ENCODE data around the gene EFCAB5.
A peak's percentile ranks its signal among the peaks of the same experiment; 100 is the strongest.
"Not testable (repeated sequence)": the region's sequence is repeated elsewhere in the genome, so short reads cannot be mapped to it uniquely, and the experiment has no call there.

Gene EFCAB5

DNA sequence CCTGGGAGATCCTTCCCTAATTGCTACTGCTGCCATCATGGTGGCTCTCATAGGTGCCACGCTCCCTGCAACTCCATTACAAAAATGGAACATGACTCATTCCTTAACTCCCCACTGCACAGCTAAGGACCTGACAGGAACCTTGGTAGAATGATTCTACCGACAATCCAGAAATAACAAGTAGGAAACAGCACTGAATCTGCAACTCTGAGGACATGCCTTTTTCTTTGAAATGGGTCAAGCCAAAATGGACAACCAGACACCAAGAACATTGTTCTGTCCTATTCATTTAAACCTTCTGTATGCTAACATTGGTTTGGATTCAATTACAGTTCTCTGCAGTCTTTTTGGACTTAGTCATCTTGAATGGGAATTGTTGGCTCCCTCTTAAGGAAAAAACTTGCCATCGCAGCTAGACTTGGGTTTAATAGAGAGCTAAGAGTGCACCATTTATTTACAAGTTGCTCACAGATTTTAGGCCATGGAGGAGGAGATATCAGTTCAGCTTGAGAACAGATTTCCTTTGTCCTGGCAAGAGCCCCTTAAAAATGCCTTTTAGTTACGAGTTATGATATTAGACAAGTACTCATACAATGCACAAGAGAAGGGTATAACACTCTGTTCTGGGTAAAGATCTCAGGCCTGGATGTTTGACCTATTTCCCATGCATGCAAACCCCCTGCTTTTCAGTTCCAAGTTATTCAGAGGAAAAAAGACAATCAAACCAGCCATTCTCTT lies 154.2 kb downstream of the EFCAB5 start:
- ATAC-seq (no peak), DNase-seq (no peak)

DNA sequence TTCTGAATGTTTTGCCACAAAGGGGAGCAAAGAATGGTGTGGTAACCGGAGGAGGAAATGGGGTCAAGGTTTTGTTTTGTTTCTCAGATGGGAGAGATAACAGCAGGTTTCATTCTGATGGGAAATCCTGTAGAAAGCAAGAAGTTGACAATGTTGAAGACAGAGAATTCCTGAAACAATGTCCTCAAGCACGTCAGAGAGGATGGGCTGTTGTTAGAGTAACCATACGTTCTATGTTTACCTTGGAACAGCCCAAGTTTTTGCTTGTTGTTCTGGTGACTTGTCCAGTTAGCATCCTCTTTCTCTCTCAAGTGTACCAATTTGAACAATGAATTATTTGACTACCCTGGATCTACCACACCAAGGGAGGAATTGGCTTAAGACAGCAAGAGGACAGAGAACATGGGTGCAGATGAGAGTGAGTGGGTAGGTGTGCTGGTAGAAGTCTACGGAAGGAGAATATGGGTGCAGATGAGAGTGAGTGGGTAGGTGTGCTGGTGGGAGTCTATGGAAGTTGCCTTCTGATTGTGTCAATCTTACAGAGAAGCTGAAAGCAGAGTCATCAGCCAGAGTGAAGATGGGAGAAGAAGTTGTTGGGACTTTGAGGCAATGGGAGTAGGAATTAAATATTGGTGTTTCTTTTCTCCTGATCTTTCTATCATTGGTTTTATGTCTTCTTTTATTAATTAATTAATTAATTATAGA lies 160.4 kb downstream of the EFCAB5 start:
- no peak for DNase-seq
- no peak for ATAC-seq

DNA sequence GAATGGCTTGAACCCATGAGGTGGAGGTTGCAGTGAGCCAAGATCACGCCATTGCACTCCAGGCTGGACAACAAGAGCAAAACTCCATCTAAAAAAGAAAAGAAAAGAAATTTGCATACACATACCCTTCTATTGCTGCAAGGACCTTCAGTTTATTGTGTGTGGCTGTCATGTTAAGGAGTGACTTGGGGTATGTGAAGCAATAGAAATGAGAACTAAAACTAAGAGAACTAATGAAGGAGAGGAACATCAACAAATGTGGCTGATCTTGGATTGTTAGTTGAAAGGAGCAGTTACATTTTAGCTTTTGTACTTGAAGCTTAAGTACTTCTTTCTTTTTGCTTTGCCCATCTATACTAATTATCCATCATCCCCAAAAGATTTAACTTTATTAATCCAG lies 162.5 kb downstream of the EFCAB5 start:
- DNase-seq, result no peak
- no peak for ATAC-seq

DNA sequence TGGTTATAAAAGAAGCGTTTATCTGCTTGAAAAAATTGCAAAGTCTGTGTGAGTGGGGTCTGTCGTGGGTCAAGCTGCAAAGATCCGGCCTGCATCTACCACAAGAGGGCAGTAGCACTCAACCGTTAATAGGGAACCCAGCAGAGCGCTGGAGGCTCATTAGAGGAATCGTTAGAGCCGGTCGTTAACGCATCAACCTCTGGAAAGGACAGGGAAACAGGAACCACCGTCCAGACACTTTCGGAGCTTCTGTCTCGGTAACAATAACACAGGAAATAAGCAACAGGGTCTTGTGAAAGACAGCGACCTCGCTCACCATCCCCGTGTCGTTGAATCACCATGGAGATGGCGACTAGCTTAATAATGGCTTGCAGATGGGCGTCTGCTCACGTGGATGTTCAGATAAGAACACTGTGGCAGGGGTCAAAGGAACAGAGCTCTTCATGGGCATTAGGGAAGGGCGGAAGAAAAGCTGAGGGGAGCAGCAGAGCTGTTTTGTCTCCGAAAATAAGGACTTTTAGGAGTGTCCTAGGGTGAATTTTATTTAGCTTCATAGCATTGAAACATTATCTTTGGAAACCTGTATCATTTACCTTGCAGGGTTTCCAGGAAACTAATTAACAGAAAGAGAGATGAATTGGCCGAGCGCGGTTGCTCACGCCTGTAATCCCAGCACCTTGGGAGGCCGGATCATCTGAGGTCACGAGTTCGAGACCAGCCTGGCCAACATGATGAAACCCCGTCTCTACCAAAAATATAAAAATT lies 163.3 kb downstream of the EFCAB5 start:
- peak; percentile 77 for DNase-seq
- peak; percentile 95 for ATAC-seq

DNA sequence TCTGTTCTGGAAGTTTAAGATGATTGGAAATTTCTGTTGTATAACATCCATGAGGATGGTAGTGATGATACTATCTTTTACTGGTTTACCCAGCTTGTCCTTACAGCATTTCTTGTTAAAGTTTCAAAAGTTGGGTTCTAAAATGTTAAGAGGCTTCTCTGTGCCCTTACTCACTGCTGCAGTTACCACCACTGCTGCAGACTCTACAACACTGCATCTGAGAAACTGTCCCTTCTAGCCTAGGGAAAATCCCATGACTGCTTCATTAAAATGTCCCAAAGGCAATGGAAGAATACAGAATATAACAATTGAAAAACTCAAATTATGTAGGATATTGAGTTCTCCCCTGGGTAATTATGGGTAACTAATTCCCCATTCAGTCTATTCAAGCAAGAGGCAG lies 171.4 kb downstream of the EFCAB5 start:
- ATAC-seq (peak; percentile 61), DNase-seq (no peak)

DNA sequence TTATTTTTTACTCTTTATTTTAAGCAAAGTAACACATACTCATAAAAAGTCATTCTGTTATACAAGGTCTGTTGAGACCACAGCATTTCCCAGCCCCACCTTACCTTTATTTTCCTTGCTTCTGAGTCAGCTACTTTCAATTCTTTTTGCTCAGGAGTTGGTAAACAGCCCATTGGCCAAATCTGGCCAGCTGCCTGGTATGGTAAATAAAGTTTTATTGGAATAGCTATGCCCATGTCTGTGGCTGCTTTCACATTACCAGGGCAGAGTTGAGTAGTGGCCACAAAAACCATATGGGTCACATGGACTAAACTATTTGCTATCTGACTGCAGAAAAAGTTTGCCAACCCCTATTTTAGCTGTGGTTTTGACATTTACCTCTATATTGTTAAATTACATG lies 171.8 kb downstream of the EFCAB5 start:
- ATAC-seq, result peak; percentile 33
- DNase-seq, result peak; percentile 16

DNA sequence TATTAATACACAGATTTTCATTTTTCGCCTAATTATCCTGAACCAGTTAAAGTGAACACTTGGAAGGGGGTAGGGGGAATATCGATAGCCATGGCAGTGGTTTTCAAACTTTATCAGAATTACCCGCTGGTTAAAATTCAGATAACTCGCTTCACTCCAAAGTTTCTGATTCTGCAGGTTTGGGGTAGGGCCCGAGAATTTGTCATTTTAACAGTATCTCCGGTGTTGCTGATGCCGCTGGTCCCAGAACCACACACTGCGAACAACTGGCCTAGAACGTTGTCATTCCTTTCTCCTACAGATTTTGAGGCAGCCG lies 174.9 kb downstream of the EFCAB5 start:
- no peak for ATAC-seq
- DNase-seq, result no peak

DNA sequence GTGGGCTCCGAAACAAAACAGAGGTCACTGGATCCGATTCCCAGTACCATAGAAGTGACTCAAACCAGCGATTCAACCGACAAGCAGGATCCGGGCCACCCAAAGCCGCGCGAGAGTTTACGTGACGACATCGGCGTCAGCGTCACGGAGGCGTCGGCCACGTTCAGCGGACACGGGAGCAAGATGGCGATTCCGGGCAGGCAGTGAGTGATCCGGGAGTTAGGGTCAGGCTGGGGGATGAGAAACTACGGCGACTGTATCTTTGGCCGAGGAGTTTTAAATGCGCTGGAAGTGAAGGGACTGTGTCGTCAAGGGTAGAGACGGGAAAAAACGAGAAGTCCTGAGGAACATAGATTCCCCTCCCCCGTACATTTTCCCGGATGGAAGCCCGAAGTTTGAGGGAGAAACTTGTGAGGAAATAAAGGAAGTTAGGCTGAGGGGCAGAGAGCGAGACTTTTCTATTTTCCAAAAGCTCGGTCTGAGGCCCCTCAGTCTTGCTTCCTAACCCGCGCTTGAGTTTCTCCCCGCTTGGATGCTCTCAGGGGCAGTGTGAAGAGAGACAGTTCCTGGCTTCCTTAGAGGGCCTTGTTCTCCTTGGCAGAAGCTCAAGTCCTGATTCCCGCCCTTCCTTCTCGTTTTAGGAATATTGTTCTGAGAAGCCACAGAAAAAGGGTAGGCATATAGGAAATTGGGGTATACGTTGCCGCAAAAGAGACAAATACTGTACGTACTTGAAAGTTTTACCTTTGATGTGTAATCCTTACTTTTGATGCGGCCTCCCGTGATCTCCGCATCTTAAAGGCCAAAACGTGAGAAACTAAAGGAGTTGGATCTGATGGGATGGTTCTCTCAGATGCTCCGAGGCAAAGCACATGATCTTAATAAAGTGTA lies 175.5 kb downstream of the EFCAB5 start, which contains the start of gene NSRP1:
NSRP1 (plus strand) TSS at position 156 of the 891 bp plus-strand sequence; CDS start at position 184, 28 bp downstream.
- DNase-seq, result peak; percentile 93

DNA sequence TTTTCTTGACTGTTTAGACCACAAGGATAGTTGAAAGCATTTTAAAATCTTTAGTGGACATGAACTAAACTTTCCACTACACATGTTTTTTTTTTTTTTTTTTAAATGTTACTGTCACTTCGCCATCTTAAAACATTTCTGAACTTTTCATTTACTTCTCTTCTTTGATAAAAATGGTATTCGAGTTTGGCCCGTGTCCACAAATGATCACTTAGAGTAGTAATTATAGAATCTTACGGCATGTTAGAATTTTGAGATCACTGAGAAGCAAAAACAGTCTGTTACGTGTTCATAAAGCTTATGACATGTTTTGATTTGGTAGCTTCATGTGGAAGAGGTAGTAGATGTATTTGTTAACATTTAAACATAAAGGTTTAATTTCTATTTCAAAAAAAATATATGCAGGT lies 176.2 kb downstream of the EFCAB5 start:
- ATAC-seq (no peak), DNase-seq (no peak)

More for the DNA sequence above, 175.5 kb downstream of the EFCAB5 start, which contains the start of gene NSRP1:
- peak; percentile 93 for ATAC-seq

DNA sequence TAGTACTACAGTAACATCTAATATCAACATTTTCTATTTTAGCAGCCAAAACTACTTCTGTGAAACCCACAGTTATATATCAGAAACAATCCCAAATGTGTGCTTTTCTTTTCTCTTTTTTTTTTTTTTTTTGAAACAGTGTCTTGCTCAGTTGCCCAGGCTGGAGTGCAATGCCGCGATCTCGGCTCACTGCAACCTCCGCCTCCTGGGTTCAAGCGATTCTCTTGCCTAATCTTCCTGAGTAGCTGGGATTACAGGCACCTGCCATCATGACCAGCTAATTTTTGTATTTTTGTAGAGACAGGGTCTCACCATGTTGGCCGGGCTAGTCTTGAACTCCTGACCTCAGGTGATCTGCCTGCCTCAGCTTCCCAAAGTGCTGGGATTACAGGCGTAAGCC lies 177.2 kb downstream of the EFCAB5 start:
- not testable (repeated sequence) for ATAC-seq, DNase-seq

DNA sequence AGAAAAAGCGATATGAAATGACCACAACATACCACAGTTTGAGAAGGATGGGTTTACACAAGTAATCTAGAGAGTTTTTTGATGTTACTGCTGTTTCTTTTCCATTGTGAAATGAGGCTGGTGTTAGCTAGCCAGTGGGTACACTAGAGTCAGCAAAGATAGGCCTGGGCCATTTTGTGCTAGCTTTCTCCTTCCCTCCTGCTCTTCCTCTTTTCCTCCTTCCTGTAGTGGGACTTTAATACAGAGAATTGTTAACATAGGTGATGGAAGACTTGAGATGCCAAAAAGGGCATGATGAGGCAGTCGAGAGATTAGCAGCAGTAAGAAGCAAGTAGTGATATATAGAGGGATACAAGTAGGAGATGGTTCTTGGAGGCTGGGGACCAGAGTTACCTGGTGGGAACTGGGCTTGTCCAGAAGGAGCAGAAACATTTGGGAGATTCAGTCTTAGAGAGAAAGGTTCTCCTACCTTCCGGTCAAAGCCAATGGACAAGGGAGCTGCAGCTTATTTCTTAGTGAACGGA lies 182.9 kb downstream of the EFCAB5 start:
- no peak for ATAC-seq
- DNase-seq, result no peak

DNA sequence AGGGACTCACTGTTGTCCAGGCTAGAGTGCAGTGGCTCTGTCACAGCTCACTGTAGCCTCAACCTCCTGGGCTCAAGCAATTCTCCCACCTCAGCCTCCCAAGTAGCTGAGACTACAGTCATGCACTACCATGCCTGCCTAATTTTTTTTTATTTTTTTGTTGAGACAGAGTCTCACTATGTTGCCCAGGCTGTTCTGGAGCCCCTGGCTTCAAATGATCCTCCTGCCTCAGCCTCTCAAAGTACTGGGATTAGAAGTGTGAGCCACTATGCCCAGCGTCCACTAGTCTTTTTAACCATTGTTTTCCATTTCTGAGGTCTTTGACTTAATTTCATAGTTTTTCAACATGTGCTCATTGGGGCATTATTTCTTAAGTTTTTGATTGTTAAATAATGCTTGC lies 188.7 kb downstream of the EFCAB5 start:
- DNase-seq (no peak), ATAC-seq (no peak)

DNA sequence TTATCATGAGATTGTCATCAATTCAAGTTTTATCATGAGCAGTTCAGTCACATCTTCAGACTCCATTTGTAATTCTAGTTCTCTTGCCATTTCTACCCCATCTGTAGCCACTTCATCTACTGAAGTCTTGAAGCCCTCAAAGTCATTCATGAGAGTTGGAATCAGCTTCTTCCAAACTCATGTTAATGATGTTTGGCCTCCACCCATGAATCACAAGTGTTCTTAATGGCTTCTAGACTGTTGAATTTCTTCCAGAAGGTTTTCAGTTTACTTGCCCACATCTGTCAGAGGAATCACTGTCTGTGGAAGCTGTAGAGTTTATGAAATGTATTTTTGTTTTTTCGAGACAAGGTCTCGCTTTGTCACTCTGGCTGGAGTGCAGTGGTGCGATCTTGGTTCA lies 191.2 kb downstream of the EFCAB5 start:
- ATAC-seq (no peak), DNase-seq (no peak)

DNA sequence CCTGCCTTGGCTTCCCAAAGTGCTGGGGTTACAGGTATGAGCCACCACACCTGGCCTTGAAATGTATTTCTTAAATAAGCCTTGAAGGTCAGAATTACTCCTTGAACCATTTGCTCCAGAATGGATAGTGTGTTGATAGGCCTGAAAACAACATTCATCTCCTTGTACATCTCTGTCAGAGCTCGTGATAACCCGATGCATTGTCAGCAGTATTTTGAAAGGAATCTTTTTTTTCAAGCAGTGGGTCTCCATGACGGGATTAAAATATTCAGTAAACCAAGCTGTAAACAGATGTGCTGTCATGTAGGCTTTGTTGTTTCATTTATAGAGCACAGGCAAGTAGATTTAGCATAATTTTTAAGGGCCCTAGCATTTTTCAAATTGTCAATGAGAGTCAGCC lies 191.8 kb downstream of the EFCAB5 start:
- ATAC-seq (no peak), DNase-seq (no peak)

DNA sequence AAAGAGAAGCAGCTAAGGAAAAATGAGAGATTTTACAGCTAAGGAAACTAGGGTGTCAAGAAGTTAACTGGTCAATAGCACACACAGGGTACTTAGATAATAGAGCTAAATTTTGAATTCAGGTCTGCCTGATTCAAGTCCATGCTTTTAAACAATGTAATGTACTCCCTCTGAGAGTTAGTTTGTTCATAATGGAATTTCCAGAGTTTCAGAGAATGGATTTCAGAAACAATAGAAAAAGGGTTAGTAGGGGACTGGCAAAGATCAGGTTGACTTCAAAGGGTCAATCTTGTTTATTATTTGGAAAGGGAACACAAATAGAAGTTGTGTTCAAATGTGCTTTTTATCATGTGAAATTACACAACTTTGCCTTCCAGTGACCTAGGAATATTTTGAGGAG lies 193.1 kb downstream of the EFCAB5 start:
- ATAC-seq, result no peak
- no peak for DNase-seq

DNA sequence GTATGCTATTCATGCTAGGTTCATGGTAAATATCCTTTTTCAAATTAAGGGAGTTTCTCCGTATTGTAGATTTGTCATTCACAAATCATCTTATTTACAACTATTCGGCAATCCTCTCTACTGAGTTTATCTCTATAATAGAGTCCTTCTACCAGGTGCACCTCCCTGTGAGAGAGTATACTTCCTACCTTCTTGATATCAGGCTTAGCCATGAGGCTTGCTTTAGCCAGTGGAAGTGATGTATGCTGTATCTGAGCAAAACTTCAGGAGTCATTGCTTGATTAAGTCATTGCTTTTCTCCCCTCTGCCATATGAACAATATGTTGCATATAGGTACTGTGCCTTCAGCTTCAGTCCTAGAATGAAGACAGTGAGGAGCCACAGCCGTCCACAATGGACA lies 195.7 kb downstream of the EFCAB5 start:
- ATAC-seq (no peak), DNase-seq (no peak)

DNA sequence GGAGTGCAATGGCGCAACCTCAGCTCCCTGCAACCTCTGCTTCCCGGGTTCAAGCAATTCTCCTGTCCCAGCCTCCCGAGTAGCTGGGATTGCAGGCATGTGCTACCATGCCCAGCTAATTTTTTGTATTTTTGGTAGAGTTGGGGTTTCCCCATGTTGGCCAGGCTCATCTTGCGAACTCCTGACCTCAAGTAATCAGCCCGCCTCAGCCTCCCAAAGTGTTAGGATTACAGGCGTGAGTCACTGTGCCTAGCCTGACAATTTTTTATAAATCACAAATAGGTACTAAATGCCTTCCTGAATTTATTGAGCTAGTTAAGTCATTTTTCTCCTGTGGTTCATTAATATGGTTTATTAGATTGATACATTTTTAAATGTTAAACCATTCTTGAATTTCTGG lies 206.4 kb downstream of the EFCAB5 start:
- DNase-seq, result peak; percentile 10
- not testable (repeated sequence) for ATAC-seq

DNA sequence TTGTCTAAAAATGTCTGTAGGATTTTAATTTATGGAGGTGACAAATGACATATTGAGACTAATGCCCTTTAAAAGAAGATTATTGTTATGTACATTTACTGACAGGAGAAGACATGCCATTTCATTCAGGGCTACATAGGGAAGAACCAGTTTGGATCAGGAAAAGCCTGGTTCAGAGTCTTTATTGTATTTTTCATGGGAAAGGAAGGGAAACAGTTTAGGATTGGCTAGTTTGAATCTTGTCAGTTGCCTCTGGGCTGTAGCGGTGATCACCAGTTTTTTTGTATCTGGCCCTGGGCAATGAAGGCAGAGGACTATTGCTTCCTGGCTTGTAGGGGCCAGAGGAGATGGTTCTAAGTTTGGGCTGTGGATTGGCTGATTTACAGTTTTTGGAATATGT lies 206.9 kb downstream of the EFCAB5 start:
- DNase-seq (no peak), ATAC-seq (no peak)

DNA sequence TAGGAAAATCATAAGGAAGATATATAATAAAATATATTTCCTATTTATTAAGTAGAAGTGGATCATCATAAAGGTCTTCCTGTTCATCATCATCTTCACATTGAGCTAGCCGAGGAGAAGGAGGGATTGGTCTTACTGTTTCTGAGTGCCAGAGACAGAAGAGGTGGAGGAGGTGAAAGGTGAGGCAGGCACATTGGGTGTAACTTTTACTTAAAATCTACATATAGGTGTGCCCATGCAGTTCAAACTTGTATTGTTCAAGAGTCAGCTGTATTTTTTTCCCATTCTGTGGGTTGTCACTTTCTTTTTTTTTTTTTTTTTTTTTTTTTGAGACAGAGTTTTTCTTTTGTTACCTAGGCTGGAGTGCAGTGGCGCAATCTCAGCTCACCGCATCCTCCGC lies 210.0 kb downstream of the EFCAB5 start:
- ATAC-seq (no peak), DNase-seq (no peak)

DNA sequence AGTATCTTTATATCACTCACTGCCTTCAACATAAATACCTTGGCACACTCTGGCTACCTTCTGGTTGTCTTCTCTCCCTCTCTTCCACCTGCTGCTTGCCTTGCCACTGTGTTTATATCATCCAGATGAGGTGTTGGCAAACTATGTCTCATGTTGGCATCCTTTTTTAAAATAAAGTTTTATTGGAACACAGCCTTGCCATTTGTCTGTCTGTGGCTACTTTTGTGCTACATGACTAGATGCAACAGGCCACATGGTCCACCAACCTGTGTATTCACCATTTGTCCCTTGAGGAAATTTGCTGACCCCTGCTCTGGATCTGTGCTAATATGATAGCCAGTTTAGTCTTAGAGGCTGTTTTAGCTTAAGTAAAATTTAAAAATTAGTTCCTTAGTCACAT lies 212.0 kb downstream of the EFCAB5 start:
- no peak for ATAC-seq
- DNase-seq, result no peak

DNA sequence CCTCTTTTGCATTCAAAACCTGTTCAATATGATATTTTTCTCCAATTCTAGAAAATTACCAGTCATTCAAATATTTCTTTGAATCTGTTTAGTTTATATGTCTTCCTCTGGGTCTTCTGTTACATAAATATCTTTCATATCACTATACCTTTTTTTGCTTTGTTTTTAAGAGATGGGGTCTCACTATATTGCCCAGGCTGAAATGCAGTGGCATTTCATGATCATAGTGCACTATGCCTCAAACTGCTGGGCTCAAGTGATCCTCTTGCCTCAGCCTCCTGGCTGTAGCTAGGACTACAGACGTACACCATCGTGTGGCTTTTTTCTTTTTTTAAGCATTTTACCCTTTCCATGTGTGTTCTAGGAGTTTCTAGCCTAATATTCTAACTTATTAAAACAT lies 214.0 kb downstream of the EFCAB5 start:
- no peak for ATAC-seq
- no peak for DNase-seq
